ENCODE results near the gene CNPY2. TPM values are rescaled to one million over a fixed set of nuclear protein-coding genes. Genes with fewer than 3 reads are reported as not detected.

The CNPY2 gene
- polyA plus RNA-seq, 1 experiment, result 179 TPM

GRCh38 chr12:56261503-56262232, 54.1 kb downstream of the CNPY2 start:
- no peak overlapping the region for H3K4me3 ChIP-seq (ENCODE audit: low read depth, low read length)
- no peak for TF ChIP-seq CTCF (IDR thresholded peaks at IDR 0.05; ENCODE audit: insufficient read depth, low read depth, low read length)
- 0 out of 2 replicates have a peak, but pooled peaks cover 2% of the 10 kb centered on the region for H3K36me3 ChIP-seq (ENCODE audit: control insufficient read depth, insufficient read depth, low read length)
- H3K27me3 ChIP-seq (ENCODE audit: control insufficient read depth, insufficient read depth, low read length), result no peaks in the 10 kb centered on the region
- peak; percentile 79 for DNase-seq (ENCODE audit: low read depth)
- POLR2A ChIA-PET, result no interaction called here
- CTCF ChIA-PET, result interaction anchor here (0.5 to 1.9 kb wide), 5 partner anchors 38 to 474 kb away, joined by 3 to 6 read pairs (median 3); partner anchors contain the start of gene SMARCC2

GRCh38 chr12:56260921-56261320, 54.9 kb downstream of the CNPY2 start:
- no peak for TF ChIP-seq CTCF (IDR thresholded peaks at IDR 0.05; ENCODE audit: insufficient read depth, low read depth, low read length)
- H3K36me3 ChIP-seq (ENCODE audit: control insufficient read depth, insufficient read depth, low read length), result peaks cover 2% of the 10 kb centered on the region
- no peaks in the 10 kb centered on the region for H3K27me3 ChIP-seq (ENCODE audit: control insufficient read depth, insufficient read depth, low read length)
- no peak for DNase-seq (ENCODE audit: low read depth)
- H3K4me3 ChIP-seq (ENCODE audit: low read depth, low read length), result no peak overlapping the region
- CTCF ChIA-PET, result interaction anchor here (0.8 to 1.9 kb wide), 2 partner anchors 71 to 203 kb away, joined by 3 to 6 read pairs; partner anchors contain the start of gene SMARCC2
- POLR2A ChIA-PET, result no interaction called here

GRCh38 chr12:56260380-56260779, 55.4 kb downstream of the CNPY2 start:
- POLR2A ChIA-PET, result no interaction called here
- CTCF ChIA-PET, result interaction anchor here (1.9 kb wide), 1 partner anchor 204 kb away, joined by 6 read pairs; no protein-coding TSS in a partner anchor

More at GRCh38 chr12:56260380-56260779, 55.4 kb downstream of the CNPY2 start:
- H3K36me3 ChIP-seq (ENCODE audit: control insufficient read depth, insufficient read depth, low read length), result peaks cover 7% of the 10 kb centered on the region
- no peak for TF ChIP-seq CTCF (IDR thresholded peaks at IDR 0.05; ENCODE audit: insufficient read depth, low read depth, low read length)
- H3K4me3 ChIP-seq (ENCODE audit: low read depth, low read length), result no peak overlapping the region
- DNase-seq (ENCODE audit: low read depth), result no peak
- no peaks in the 10 kb centered on the region for H3K27me3 ChIP-seq (ENCODE audit: control insufficient read depth, insufficient read depth, low read length)

Small RNAs within 50 kb of the gene (small RNA-seq; reads per million reads assigned to genes)
- not detected for gene RNU7-40P (ENCODE audit: insufficient read length, low read depth, low replicate concordance)

Other genes with a start within 250 kb of the CNPY2 start
- gene ERBB3, start 235.8 kb downstream of the CNPY2 start, polyA plus RNA-seq (2011; rRNA removed), result 4.7 and 6.0 TPM in 2 replicates
- 134 and 215 TPM in 2 replicates for gene PA2G4, start 211.4 kb downstream of the CNPY2 start, polyA plus RNA-seq (2011; rRNA removed)
- gene RPL41, start 199.4 kb downstream of the CNPY2 start, polyA plus RNA-seq (2011; rRNA removed), result 5,645 and 7,867 TPM in 2 replicates
- 1.4 and 1.6 TPM in 2 replicates for gene ZC3H10, start 197.7 kb downstream of the CNPY2 start, polyA plus RNA-seq (2011; rRNA removed)
- gene ESYT1, start 187.7 kb downstream of the CNPY2 start, polyA plus RNA-seq (2011; rRNA removed), result 180 and 264 TPM in 2 replicates
- gene MYL6B, start 163.4 kb downstream of the CNPY2 start, polyA plus RNA-seq (2011; rRNA removed), result 74.1 and 75.4 TPM in 2 replicates
- gene MYL6, start 157.6 kb downstream of the CNPY2 start, polyA plus RNA-seq (2011; rRNA removed), result 5,667 and 6,879 TPM in 2 replicates
- gene SMARCC2, start 126.5 kb downstream of the CNPY2 start, polyA plus RNA-seq (2011; rRNA removed), result 60.7 and 72.6 TPM in 2 replicates
- 212 and 338 TPM in 2 replicates for gene RNF41, start 94.1 kb downstream of the CNPY2 start, polyA plus RNA-seq (2011; rRNA removed)
- gene NABP2, start 91.6 kb downstream of the CNPY2 start, polyA plus RNA-seq (2011; rRNA removed), result 47.5 and 52.0 TPM in 2 replicates
- gene SLC39A5, start 85.9 kb downstream of the CNPY2 start, polyA plus RNA-seq (2011; rRNA removed), result not detected in 2 replicates
- gene ANKRD52, start 57.6 kb downstream of the CNPY2 start, polyA plus RNA-seq (2011; rRNA removed), result 21.0 and 26.8 TPM in 2 replicates
- gene COQ10A, start 49.0 kb downstream of the CNPY2 start, polyA plus RNA-seq (2011; rRNA removed), result 13.7 and 14.1 TPM in 2 replicates
- gene CS, start 15.7 kb downstream of the CNPY2 start, polyA plus RNA-seq (2011; rRNA removed), result 117 and 150 TPM in 2 replicates
- 27.2 and 32.3 TPM in 2 replicates for gene PAN2, start 18.0 kb upstream of the CNPY2 start, polyA plus RNA-seq (2011; rRNA removed)
- gene IL23A, start 22.9 kb upstream of the CNPY2 start, polyA plus RNA-seq (2011; rRNA removed), result 0.12 TPM in 1 of 2 replicates, not detected in the other
- 154 TPM in 2 replicates for gene STAT2, start 44.1 kb upstream of the CNPY2 start, polyA plus RNA-seq (2011; rRNA removed)
- gene APOF, start 46.9 kb upstream of the CNPY2 start, polyA plus RNA-seq (2011; rRNA removed), result not detected in 2 replicates
- gene TIMELESS, start 133.4 kb upstream of the CNPY2 start, polyA plus RNA-seq (2011; rRNA removed), result 2.3 and 2.9 TPM in 2 replicates
- gene MIP, start 138.7 kb upstream of the CNPY2 start, polyA plus RNA-seq (2011; rRNA removed), result 0.10 and 0.12 TPM in 2 replicates
- 2.4 and 2.6 TPM in 2 replicates for gene SPRYD4, start 152.6 kb upstream of the CNPY2 start, polyA plus RNA-seq (2011; rRNA removed)
- 0.13 and 0.18 TPM in 2 replicates for gene GLS2, start 172.2 kb upstream of the CNPY2 start, polyA plus RNA-seq (2011; rRNA removed)
- 67.9 and 68.4 TPM in 2 replicates for gene RBMS2, start 205.8 kb upstream of the CNPY2 start, polyA plus RNA-seq (2011; rRNA removed)

Data from BJ (cell line).